ENCODE data around the gene LPIN1. TPM values are rescaled to one million over a fixed set of nuclear protein-coding genes. Genes with fewer than 3 reads are reported as not detected.

LPIN1 gene
- total RNA-seq, 4 donors from 2014 or later, result 55.2 to 77.0 (median 72.8) TPM

DNA sequence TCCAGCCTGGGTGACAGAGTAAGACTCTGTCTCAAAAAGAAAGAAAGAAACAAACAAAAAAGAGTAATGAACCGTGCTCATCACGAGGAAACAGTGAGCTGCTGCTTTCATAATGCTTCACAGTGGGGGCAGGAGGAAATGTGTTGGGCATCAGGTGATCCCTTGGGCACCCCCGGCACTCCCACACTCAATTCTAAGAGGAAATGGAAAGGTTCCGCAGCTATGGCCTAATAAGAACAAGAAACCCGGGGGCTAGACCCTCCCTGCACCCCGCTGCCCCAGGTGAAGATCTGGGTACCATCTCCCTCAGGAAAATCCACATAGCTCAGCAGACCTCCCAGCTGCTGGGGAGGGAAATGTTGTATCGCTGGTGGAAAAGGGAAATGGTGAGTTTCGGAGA lies 118.9 kb downstream of the LPIN1 start:
- Histone ChIP-seq H3K4me3 (no peak overlapping the region), H3K27me3 (no peaks in the 10 kb centered on the region), H3K27ac (replicated peaks in 1 of 4) (no peak overlapping the region), H3K36me3 (no peaks in the 10 kb centered on the region), H3K9me3 (no peaks in the 10 kb centered on the region), H3K4me1 (peaks cover 13 to 19% (median 15%) of the 10 kb centered on the region in 4 donors)
- intact Hi-C loops (cut with DNase I), result loop anchor here (10.0 kb wide), 1 partner anchor 299 kb away; no protein-coding TSS in a partner anchor
- WGBS, result 96% methylated on average over 7 of the region's 8 CpGs
- DNase-seq (ENCODE audit: extremely low spot score), result no peak
- TF ChIP-seq, protein P1, sequence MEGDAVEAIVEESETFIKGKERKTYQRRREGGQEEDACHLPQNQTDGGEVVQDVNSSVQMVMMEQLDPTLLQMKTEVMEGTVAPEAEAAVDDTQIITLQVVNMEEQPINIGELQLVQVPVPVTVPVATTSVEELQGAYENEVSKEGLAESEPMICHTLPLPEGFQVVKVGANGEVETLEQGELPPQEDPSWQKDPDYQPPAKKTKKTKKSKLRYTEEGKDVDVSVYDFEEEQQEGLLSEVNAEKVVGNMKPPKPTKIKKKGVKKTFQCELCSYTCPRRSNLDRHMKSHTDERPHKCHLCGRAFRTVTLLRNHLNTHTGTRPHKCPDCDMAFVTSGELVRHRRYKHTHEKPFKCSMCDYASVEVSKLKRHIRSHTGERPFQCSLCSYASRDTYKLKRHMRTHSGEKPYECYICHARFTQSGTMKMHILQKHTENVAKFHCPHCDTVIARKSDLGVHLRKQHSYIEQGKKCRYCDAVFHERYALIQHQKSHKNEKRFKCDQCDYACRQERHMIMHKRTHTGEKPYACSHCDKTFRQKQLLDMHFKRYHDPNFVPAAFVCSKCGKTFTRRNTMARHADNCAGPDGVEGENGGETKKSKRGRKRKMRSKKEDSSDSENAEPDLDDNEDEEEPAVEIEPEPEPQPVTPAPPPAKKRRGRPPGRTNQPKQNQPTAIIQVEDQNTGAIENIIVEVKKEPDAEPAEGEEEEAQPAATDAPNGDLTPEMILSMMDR (IDR thresholded peaks at IDR 0.05), result no peak
- no peak for TF ChIP-seq POLR2A (IDR thresholded peaks at IDR 0.05; ENCODE audit: low read depth)
- no peak for TF ChIP-seq EP300 (IDR thresholded peaks at IDR 0.05)
- TF ChIP-seq POLR2AphosphoS5 (IDR thresholded peaks at IDR 0.05), result no peak

- no peak for DNase-seq (ENCODE audit: extremely low spot score)
- TF ChIP-seq POLR2A (IDR thresholded peaks at IDR 0.05; ENCODE audit: low read depth) (no peak), POLR2AphosphoS5 (IDR thresholded peaks at IDR 0.05) (no peak), EP300 (IDR thresholded peaks at IDR 0.05) (no peak)
- TF ChIP-seq, protein P1 (IDR thresholded peaks at IDR 0.05), result no peak
- H3K36me3 ChIP-seq, result no peaks in the 10 kb centered on the region
- H3K9me3 ChIP-seq, result no peaks in the 10 kb centered on the region
- H3K4me1 ChIP-seq, result peaks cover 13 to 19% (median 15%) of the 10 kb centered on the region in 4 donors
- H3K27me3 ChIP-seq, result no peaks in the 10 kb centered on the region
- no peak overlapping the region for H3K4me3 ChIP-seq
- no peak overlapping the region for H3K27ac ChIP-seq (replicated peaks in 1 of 4)
- 97% methylated on average over 12 of the region's 13 CpGs for WGBS
- intact Hi-C loops (cut with DNase I), result loop anchor here (10.0 kb wide), 1 partner anchor 299 kb away; no protein-coding TSS in a partner anchor
Observed at GRCh38 chr2:11865805-11866204, 119.4 kb downstream of the LPIN1 start.

DNA sequence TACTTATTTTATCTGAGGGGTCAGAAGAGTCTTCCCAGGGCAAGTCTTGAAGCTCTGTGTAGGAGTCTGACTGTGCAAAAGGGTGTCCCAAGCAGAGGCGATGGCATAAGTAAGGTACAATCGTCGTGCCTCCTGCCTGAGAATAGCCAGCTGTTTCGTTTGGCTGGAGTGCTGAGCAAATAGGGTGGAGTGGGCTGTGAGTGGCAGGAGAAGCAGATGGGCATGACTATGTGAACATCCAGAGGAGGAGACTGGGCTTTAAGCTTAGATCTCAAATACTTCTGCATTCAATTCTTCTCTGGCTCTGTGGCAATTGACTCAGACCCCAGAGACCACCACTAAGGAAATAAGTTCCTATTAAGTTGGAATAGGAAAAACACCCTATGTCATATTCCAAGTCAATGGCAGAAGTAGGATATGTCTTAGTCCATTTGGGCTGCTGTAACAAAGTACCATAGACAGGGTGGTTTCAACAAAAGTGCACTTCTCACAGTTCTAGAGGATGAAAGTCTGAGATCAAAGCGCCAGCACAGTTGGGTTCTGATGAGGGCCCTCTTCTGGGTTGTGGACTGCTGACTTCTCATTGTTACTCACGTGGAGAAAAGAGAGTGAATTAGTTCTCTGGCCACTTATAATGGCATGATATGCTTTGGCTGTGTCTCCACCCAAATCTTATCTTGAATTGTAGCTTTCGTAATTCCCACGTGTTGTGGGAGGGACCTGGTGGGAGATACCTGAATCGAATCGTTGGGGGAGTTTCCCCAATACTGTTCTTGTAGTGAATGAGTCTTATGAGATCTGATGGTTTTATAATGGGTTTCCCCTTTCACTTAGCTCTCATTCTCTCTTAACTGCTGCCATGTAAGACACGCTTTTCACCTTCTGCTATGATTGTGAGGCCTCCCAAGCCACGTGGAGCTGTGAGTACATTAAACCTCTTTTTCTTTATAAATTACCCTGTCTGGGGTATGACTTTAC lies 120.2 kb downstream of the LPIN1 start:
- Histone ChIP-seq H3K4me3 (no peak overlapping the region), H3K4me1 (peaks cover 13 to 19% (median 15%) of the 10 kb centered on the region in 4 donors), H3K27ac (replicated peaks in 1 of 4) (no peak overlapping the region), H3K9me3 (no peaks in the 10 kb centered on the region), H3K27me3 (no peaks in the 10 kb centered on the region), H3K36me3 (no peaks in the 10 kb centered on the region)
- intact Hi-C loops (cut with DNase I), result loop anchor here (10.0 kb wide), 1 partner anchor 298 kb away; no protein-coding TSS in a partner anchor
- DNase-seq (ENCODE audit: extremely low spot score), result no peak
- 84% methylated on average over 12 of the region's 12 CpGs for WGBS
- TF ChIP-seq POLR2A (IDR thresholded peaks at IDR 0.05; ENCODE audit: low read depth), result no peak
- TF ChIP-seq POLR2AphosphoS5 (IDR thresholded peaks at IDR 0.05), result no peak
- TF ChIP-seq EP300 (IDR thresholded peaks at IDR 0.05), result no peak
- TF ChIP-seq, protein P1 (IDR thresholded peaks at IDR 0.05), result no peak

- H3K9me3 ChIP-seq, result no peaks in the 10 kb centered on the region
- H3K36me3 ChIP-seq, result no peaks in the 10 kb centered on the region
- H3K4me1 ChIP-seq, result peaks cover 13 to 19% (median 16%) of the 10 kb centered on the region in 4 donors
- DNase-seq (ENCODE audit: extremely low spot score), result no peak
- no peak overlapping the region for H3K27ac ChIP-seq (replicated peaks in 1 of 4)
- intact Hi-C loops (cut with DNase I), result loop anchor here (10.0 kb wide), 1 partner anchor 297 kb away; no protein-coding TSS in a partner anchor
- no peak overlapping the region for H3K4me3 ChIP-seq
- TF ChIP-seq EP300 (IDR thresholded peaks at IDR 0.05) (no peak), POLR2A (IDR thresholded peaks at IDR 0.05; ENCODE audit: low read depth) (no peak), POLR2AphosphoS5 (IDR thresholded peaks at IDR 0.05) (no peak)
- TF ChIP-seq, protein P1 (IDR thresholded peaks at IDR 0.05), result no peak
- no peaks in the 10 kb centered on the region for H3K27me3 ChIP-seq
- no CpG with 5 or more reads among the region's 2 CpGs for WGBS
Observed at GRCh38 chr2:11867926-11868325, 121.5 kb downstream of the LPIN1 start.

All from esophagus muscularis mucosa (tissue), 4 donors.